SK-N-SH (cell line): ENCODE measurements around the gene IL7R.

ENCODE experiments used
- CHD2 ChIP-seq: fragments of 150-350 bp; IDR thresholded peaks from 2 replicates; pipeline ENCODE4 v1.6.1; 2018; ENCODE audit warnings: low read length; ENCODE audit not compliant: partially characterized antibody
- CTCF ChIP-seq: fragments of 200-600 bp; sonication (generic); IDR thresholded peaks from 2 replicates; pipeline ENCODE4 v1.6.1; 2017; ENCODE audit warnings: antibody characterized with exemption, mild to moderate bottlenecking, moderate library complexity
- EZH2phosphoT487 ChIP-seq: fragments of 200-600 bp; sonication (generic); IDR thresholded peaks from 2 replicates; pipeline ENCODE4 v1.6.1; 2017; ENCODE audit warnings: low read depth, mixed run types, mild to moderate bottlenecking, antibody characterized with exemption, moderate library complexity, borderline replicate concordance
- FOXM1 ChIP-seq: IDR thresholded peaks from 2 replicates; pipeline ENCODE4 v1.4.0; 2012; ENCODE audit warnings: low read depth, mild to moderate bottlenecking
- GATA2 ChIP-seq: sonication (generic); formaldehyde crosslinking; IDR thresholded peaks from 2 replicates; pipeline ENCODE4 v1.5.0; 2020; ENCODE audit warnings: mild to moderate bottlenecking, missing genetic modification reagents
- IRF3 ChIP-seq: fragments of 150-350 bp; IDR thresholded peaks from 2 replicates; pipeline ENCODE4 v1.6.1; 2016; ENCODE audit warnings: mild to moderate bottlenecking, low read depth, low read length
- MAX ChIP-seq: IDR thresholded peaks from 2 replicates; pipeline ENCODE4 v1.4.0; 2012; ENCODE audit warnings: low read depth
- NFIC ChIP-seq: IDR thresholded peaks from 2 replicates; pipeline ENCODE4 v1.4.0; 2012; ENCODE audit warnings: borderline replicate concordance
- POLR2AphosphoS5 ChIP-seq: IDR thresholded peaks from 2 replicates; pipeline ENCODE4 v1.6.1; 2012; ENCODE audit warnings: low read depth, low read length
- RAD21 ChIP-seq: IDR thresholded peaks from 2 replicates; pipeline ENCODE4 v1.6.1; 2012; ENCODE audit warnings: mild to moderate bottlenecking, low read length
- REST ChIP-seq: IDR thresholded peaks from 2 replicates; pipeline ENCODE4 v1.6.1; 2012; ENCODE audit warnings: mild to moderate bottlenecking, low read depth, low read length, moderate library complexity
- SMC3 ChIP-seq: IDR thresholded peaks from 2 replicates; pipeline ENCODE4 v1.6.1; 2012; ENCODE audit warnings: low read depth, low read length, improper control_type of control experiment
- TCF12 ChIP-seq: IDR thresholded peaks from 2 replicates; pipeline ENCODE4 v1.4.0; 2012

GRCh38 chr5:35815089-35815936, 41.4 kb upstream of the IL7R start:
- TF ChIP-seq FOXM1 (no peak), NFIC (no peak), CTCF (peak; percentile 63), SMC3 (peak; percentile 15; the same call in 1 of the 2 replicates), IRF3 (no peak), TCF12 (no peak), MAX (no peak), REST (no peak), RAD21 (peak; percentile 41), GATA2 (CRISPR knock-in tag) (no peak), POLR2AphosphoS5 (no peak), EZH2phosphoT487 (no peak), CHD2 (no peak)
